NCI-H446 (cell line): ENCODE results near the gene SLC19A1.
"Not testable (repeated sequence)": the region's sequence is repeated elsewhere in the genome, so short reads cannot be mapped to it uniquely, and the experiment has no call there.

Source experiments
- DNase-seq, 2 experiments: peaks; one replicate each; lab custom pipeline; 2025; lab: John Stamatoyannopoulos, UW

SLC19A1 gene

DNA sequence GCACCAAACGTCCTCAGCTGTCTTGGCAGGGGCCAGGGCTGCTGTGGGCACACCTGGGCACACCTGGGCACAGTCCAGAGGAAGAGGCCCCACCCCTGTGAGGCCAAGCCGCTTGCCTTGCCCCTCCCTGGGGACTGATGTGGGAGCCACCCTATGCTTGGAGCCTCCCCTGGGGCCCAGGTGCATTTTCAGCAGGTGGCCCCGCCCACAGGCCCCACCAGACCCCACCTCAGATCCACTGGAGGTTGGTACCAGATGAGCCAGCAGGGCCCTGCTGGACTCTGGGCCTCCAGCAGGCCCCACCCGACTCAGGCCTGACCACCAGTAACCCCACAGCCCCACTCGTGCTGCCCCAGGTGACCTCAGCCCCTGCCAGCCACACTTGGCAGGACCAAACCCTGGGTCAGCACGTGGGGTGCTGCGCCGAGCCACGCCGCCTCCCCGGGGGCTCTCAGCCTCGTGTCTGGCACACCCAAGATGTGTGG lies 8.8 kb downstream of the SLC19A1 start:
- no peak for DNase-seq

DNA sequence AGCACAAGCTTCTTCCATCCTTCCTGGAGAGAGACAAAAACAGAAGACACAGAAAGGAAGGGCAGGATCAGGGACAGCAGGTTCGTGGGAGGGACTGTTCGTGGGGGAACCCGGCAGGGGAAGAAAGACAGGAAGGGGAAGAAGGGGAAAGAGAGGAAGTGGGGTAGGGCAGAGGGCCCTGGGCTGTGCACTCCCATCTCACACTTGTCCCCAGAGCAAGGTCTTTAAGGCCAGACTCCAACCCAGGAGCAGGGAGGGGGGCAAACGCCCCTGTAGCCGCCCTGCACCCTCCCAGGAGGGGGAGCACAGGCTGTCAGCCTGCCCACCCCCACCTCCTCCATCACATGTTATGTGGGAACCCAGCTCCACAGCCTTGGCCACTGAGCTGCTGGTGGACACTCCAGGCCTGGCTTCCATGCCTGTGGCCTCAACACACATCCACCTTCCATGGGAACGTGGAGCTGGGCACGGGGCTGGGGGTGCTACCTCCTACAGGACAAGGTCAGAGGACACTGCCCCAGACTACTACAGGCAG lies 9.3 kb downstream of the SLC19A1 start:
- DNase-seq, result no peak

DNA sequence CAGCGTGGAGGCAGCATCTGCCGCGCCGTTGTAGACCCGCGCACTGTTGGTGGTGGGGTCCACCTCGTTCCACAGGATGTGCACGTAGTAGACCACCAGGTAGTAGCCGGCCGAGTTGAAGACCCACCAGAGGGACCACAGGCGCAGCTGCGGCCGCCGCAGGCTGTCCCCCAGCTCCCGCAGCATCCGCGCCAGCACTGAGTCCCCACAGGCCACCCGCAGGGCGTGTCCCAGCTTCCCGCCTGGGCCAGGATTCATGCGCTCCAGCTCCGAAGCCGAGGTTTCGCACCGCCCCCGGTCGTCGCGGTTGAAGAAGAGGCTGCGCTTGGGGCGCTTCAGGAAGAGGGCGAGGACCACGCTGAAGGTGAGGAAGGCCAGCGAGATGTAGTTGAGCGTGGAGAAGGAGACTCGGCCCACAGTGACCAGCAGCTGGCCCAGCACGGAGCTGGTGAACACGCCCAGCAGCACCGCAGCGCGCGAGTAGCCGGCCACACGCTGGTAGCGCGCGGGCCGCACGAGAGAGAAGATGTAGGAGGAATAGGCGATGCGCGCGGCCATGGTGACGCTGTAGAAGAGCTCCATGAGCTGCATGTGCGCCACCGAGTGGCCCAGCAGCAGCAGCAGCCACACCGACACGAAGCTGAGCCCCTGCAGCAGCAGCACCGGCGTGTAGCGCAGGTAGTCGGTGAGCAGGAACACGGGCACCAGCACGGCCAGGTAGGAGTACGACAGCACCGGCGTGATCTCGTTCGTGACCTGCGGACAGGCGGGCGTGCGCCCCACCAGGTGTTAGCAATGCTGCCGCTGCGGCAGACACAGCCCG lies 10.6 kb downstream of the SLC19A1 start:
- no peak for DNase-seq

DNA sequence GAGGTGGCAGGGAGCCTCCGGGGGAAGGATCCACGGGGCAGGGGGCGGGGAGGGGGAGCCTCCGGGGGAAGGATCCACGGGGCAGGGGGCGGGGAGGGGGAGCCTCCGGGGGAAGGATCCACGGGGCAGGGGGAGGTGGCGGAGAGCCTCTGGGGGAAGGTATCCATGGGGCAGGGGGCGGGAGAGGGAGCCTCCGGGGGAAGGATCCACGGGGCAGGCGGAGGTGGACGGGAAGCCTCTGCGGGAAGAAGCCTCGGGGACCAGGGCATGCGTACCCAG lies 11.2 kb downstream of the SLC19A1 start:
- not testable (repeated sequence) for DNase-seq

DNA sequence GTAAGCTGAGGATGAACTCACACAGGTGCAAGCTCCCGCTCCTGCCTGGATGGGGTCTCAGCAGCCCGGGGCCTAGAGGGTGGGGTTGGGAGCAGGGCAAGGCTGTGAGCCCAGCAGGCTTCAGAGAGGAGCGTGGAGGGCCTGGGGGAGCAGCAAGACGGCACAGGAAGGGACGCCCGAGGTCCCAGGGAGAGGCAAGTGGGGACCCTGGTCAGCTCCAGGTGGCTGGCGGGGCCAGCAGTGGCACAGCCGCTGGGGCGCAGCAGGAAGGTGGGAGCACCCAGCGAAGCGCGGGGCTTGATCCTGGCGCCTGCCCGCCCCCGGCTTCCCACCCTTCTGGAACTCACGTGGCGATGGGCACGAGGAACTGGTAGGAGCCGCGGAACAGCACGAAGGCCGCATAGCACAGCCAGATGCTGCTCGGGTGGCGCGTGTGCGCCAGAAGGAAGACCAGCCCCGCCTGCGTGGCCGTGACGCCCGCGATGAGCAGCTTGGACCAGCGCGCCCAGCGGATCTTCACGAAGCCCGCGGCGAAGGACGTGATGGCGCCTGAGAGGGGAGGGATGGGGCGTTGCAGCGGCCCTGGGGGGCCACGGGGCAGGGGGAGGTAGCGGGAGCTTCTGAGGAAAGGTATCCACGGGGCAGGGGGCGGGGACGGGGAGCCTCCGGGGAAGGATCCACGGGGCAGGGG lies 11.7 kb downstream of the SLC19A1 start:
- no peak for DNase-seq

DNA sequence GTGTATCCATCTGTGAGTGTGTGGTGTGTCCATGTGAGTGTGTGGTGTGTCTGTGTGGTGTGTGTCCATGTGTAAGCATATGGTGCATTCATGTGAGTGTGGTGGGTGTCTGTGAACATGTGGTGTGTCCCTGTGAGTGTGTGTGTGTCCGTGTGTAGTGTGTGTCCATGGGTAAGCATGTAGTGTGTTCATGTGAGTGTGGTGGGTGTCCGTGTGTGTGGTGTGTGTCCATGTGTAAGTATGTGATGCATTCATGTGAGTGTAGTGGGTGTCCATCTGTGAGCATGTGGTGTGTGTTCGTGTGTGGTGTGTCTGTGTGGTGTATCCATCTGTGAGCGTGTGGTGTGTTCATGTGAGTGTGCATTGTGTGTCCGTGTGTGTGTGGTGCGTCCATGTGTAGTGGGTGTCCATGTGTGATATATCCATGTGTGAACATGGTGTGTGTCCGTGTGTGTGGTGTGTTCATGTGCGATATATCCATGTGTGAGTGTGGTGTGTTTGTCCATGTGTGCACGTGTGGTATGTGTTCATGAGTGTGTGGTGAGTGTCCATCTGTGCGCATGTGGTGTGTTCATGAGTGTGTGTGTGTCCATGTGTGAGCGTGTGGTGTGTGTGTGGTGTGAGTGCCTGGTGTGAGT lies 12.3 kb downstream of the SLC19A1 start:
- no peak for DNase-seq

DNA sequence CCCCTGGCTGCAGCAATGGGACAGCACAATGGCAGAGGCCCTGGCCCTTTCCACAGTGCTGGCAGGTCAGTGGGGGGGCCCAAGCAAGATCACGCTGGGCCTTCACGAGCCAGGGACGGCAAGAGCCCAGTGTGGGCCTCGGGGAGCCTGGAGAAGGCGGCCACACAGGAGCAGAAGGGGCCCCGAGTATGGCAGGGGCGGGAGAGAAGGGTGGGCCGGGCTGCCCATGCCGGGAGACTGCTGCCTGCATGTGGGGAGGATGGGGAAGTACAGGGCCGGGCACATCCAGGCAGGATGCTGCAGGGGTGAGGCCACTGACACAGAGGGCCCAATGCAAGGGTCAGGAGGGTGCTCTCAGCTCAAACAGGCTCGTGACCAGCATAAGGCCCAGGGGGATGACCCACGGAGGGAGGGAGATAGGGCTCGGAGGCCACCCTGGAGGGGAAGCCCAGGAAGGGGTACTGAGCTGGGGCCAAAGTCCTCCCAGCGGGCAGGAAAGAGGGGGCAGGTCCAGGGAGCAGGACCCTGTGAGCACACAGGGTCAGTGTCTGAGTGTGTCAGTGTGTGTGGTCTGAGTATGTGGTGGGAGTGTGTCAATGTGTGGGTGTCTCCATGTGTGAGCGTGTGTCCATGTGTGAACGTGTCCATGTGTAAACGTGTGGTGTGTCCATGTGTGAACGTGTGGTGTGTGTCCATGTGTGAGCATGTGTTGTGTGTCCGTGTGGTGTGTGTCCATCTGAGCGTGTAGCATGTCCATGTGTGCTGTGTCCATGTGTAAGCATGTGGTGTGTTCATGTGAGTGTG lies 13.1 kb downstream of the SLC19A1 start:
- no peak for DNase-seq

DNA sequence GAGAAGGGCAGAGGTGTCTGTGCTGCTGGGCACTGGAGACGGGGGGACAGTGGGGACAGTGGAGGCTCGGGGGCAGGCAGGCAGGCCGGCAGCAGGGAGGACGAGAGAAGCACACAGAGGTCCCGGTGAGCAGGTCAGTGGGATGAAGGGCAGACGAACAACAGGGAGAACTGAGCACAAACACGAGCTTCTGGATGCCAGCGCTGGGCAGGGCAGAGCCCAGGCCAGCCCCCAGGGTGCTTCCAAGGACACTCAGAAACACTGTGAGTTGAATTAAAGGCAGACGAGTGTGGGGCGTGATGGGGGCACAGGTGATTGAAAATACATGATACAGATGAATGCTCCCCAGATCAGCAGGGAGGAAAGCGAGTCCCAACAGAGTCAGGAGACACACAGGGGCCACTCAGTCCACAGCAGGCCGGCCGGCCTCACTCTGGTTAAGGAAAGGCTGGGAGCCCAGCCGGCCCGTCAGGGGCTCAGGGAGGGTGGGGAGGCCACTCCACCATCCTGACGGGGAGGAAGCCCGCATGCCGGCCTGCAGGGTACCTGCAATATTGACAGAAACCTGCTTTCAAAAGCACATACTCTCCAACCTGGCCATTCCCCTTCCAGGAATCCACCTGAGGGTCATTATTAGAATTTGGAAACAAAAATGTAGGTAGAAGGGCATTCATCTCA lies 14.1 kb downstream of the SLC19A1 start:
- no peak for DNase-seq

DNA sequence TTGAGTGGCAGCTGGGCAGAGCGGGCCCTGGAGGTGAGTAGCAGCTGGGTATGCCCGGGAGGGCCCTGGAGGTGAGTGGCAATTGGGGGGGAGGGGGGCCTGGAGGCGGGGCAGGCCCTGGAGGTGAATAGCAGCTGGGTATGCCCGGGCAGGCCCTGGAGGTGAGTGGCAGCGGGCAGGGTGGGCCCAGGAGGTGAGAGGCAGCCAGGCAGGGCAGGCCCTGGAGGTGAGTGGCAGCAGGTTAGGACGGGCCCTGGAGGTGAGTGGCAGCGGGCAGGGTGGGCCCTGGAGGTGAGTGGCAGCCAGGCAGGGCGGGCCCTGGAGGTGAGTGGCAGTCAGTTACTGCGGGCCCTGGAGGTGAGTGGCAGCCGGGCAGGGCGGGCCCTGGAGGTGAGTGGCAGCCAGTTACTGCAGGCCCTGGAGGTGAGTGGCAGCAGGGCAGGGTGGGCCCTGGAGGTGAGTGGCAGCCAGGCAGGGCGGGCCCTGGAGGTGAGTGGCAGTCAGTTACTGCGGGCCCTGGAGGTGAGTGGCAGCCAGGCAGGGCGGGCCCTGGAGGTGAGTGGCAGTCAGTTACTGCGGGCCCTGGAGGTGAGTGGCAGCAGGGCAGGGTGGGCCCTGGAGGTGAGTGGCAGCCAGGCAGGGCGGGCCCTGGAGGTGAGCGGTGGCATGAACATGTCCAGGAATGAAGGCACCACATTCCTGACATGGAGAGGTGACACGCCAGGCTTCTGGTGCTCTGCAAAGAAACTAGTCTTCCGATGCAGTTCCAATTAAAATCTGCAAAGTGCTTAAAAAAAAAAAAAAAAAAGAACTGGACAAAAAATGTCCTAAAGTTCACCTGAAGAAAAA lies 14.9 kb downstream of the SLC19A1 start:
- DNase-seq, result not testable (repeated sequence)

DNA sequence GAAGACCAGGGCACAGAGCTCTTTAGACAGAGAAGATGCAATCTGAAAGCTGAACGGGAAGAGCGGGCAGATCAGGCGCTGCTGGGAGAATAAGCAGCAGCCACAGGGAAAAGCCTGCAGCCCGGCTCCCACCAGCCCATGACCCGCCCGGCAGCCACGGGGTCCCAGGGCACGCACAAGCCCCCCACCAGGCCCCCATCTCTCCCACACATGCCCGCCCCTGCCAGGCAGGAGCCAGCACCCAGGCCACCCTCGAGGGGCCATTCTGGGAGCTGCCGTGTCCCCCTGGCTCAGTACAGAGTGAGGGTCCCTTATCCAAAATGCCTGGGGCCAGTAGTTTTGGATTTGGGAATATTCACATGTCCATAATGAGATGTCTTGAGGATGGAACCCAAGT lies 16.3 kb downstream of the SLC19A1 start:
- no peak for DNase-seq

DNA sequence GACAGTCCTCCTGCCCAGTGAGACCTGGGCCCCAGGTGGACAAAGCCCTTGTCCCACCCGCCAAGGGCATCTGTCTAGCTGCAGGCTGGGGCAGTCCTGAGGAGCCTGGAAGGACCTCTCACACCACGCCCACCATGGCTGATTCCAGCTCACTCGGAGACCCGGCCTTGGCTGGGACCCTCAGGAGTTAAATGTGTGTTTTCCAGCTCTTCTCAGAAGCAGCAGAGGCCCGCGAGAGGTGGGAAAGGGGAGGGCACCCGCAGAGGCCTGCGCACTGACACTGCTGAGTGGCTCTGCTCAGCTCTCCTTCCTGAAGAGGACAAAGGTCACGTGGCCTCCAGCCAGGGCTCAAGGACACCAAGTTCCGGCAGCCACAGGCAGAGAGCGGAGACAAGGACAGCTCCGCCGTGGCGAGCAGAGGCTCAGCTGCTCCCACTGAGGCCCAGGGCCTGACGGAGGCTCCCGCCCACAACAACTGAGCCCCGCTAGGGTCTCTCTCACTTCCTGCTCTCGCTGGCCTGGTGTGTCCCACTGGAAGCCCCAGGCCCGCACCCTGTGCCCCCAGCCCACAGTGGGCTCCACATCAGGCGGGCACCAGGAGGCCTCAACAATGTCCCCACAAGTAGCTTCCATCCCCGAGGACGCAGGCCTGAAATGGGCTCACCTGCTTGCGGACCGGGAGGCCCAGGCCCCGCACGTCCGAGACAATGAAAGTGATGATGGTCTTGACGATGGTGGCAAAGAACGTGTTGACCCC lies 16.9 kb downstream of the SLC19A1 start:
- DNase-seq, result no peak

DNA sequence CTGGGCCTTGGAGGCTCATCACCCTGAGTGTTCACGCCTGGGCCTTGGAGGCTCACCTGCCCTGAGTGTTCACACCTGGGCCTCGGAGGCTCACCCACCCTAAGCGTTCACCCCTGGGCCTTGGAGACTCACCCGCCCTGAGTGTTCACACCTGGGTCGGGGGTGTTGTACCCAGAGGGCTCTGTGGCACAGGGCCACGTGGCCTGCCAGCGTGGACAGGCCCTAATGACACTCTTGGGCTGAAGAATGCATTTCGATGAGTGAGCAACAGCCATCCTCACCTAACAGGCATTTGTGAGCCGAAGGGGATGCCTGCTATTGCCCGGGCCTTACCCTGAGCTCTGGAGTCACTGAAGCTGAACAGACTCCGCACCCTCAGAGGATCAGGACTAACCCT lies 17.5 kb downstream of the SLC19A1 start:
- DNase-seq, result no peak

DNA sequence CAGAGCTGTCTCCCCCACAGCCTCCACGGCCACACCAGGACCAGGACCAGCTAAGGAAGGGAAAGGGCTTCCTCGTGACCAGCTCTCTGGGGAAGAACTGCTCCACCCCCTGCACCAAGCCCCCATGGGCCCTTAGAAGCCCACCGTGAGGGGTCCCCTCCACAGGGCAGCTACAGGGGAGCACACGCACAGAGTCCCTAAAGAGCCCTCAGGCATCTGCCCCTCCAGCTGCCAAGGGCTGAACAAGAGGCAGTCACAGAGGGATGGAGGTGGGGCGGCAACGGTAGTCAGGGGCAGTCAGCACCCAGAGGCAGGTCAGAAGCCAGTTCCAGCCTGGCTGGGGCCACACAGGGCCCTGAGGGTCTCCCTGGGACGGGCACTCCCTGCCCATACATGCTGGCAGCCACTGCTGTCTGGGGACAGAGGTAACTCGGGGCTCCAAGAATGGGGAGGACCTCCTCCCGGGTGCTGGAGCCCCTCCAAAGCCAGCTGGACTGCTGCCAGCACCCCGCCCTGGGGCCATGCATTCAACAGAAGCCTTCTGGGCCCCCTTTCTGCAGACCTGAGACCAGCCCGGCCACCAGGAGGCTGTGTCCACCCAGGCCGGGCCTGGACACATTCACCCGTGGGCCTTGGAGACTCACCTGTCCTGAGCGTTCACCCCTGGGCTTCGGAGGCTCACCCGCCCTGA lies 18.7 kb downstream of the SLC19A1 start:
- DNase-seq, result no peak

DNA sequence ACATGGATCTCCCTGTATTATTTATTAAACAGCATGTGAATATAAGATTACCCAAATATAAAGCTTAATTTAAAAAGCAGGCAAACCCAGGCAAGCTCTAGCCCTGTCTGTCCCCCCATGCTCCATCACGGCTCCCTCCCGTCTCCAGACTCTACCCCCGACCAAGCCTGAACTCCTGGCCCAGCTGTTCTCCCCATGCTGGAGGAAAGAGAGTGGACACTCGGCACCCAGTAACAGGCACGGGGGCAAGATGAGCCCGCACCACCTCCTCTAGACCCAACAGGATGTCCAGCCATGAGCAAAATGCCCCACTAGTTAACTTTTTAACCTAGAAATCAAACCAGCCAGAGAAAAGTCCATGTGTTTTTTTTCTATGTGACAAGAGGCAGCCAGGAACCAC lies 19.3 kb downstream of the SLC19A1 start:
- no peak for DNase-seq

DNA sequence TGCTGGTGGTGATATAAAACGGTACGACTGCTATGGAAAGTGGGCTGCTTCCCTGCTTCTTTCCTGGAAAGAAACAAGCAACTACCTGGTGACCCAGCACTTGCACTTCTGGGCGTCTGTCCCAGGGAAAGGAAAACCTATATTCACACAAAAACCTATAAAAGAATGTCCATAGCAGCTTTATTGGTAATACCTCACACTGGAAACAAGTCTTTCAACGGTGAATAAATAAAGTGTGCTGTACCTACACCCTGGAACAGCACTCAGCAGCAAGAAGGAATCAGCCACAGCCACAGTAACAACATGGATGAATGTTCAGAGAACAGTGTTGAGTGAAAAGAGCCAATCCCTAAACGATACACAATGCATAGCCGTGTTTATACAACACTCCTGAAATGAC lies 19.9 kb downstream of the SLC19A1 start:
- DNase-seq, result no peak

DNA sequence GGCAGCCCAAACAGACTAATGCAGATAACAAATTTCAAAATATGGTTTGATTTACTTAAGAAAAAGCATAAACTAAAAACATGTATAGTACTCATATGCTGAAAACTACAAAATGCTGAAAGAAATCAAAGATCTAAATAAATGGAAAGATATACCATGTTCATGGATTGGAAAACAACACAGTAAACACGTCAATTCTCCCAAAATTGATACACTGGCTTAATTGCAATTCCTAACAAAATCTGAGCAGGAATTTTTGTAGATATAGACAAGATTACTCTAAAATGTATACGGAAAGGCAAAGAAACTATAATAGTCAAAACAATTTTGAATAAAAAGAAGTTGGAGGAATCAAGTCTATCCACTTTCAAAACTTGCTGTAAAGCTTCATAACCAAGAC lies 21.0 kb downstream of the SLC19A1 start:
- no peak for DNase-seq

DNA sequence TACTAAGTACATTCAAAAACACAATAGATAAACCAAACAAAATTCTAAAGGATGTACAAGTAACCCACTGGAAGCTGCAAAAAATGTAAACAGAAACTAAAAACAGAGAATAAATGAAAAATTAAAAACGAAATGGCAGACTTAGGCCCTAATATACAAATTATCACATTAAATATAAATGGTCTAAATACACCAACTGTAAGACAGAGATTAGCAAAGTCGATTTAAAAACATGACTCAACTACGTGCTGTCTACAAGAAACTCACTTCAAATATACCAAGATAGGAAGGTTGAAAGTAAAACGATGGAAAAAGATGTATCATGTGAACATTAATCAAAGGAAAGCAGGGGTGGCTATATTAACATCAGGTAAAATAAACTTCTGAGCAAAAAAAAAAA lies 23.1 kb downstream of the SLC19A1 start:
- DNase-seq, result no peak

DNA sequence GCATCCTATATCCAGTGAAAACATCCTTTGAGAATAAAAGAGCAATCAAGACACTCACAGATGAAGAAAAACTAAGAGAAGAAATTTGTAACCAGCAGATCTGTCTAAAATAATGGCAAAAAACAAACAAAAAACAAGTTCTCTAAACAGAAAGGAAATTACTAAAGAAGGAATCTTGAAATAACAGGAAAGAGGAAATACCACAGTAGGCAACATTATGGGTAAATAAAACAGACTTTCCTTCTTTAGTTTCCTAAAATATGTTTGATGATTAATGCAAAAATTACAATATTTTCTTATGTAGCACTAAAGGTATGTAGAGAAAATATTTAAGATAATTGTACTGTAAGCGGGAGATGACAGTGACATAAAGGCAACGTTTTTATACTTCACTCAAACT lies 23.5 kb downstream of the SLC19A1 start:
- DNase-seq, result no peak
